Measurements from ENCODE around the gene PPP1R26.

DNA sequence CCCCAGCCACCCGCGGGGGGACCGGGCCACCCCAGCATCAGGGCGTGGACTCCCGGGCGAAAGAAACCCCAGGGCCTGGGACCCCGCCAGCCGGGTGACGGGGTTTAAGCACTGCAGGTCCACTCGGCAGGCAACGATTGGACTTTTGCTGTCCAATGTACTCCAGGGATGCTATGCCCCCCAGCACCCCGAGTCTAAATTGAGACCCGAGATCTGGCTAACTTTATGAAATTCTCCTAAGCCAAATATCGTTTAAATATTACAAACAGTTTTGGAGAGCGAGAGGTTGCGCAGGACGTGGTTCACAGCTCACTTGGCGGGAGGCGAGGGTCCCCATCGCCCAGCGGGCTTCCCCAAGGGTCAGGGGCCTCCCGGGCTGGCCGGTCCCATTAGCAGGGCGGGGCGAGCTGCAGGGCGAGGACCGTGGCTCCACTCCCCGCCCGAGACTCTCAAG is 20.5 kb downstream of the PPP1R26 start:
- TF ChIP-seq, protein P1, sequence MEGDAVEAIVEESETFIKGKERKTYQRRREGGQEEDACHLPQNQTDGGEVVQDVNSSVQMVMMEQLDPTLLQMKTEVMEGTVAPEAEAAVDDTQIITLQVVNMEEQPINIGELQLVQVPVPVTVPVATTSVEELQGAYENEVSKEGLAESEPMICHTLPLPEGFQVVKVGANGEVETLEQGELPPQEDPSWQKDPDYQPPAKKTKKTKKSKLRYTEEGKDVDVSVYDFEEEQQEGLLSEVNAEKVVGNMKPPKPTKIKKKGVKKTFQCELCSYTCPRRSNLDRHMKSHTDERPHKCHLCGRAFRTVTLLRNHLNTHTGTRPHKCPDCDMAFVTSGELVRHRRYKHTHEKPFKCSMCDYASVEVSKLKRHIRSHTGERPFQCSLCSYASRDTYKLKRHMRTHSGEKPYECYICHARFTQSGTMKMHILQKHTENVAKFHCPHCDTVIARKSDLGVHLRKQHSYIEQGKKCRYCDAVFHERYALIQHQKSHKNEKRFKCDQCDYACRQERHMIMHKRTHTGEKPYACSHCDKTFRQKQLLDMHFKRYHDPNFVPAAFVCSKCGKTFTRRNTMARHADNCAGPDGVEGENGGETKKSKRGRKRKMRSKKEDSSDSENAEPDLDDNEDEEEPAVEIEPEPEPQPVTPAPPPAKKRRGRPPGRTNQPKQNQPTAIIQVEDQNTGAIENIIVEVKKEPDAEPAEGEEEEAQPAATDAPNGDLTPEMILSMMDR (IDR thresholded peaks at IDR 0.05), result no peak
- no peak for TF ChIP-seq EP300 (IDR thresholded peaks at IDR 0.05)

All from tibial nerve (tissue), 4 donors.